Lower leg skin (tissue), 4 donors: Measurements from ENCODE around the gene SPINK8. TPM values are rescaled to one million over a fixed set of nuclear protein-coding genes. Genes with fewer than 3 reads are reported as not detected.
"Not testable (repeated sequence)": the region's sequence is repeated elsewhere in the genome, so short reads cannot be mapped to it uniquely, and the experiment has no call there.

ENCODE experiments used
- DNase-seq, 2 donors: peaks; one replicate each; pipeline ENCODE4 v3.0.0-alpha.2; 2019; ENCODE audit warnings: low spot score in 2 of 2
- H3K4me3 ChIP-seq: fragments of 200-600 bp; sonication (generic); 2 replicates; pipeline ENCODE4 v1.5.1; 2017; ENCODE audit warnings: mild to moderate bottlenecking, low read depth; ENCODE audit not compliant: poor library complexity, severe bottlenecking
- POLR2A ChIP-seq, 2 donors: fragments of 450-650 bp; IDR thresholded peaks; one replicate each; pipeline ENCODE4 v1.6.1; 2016 to 2017; ENCODE audit warnings: antibody characterized with exemption in 2 of 2, mild to moderate bottlenecking in 1 of 2, moderate library complexity in 1 of 2
- WGBS, 2 donors: methylation state at CpG; one replicate each; pipeline ENCODE4 v1.1.5; 2018; 5-methylcytosine and 5-hydroxymethylcytosine counted together
- intact Hi-C: fragments of 100-400 bp; cut with DNase I; formaldehyde crosslinking; loops from one replicate; pipeline ENCODE4 v1.15.0; 2023; ENCODE audit warnings: low total_unique reads
- total RNA-seq, 4 donors: library from RNA; depleted of rRNA; stranded (reverse); fragments of >200 nt; gene quantifications; one replicate each; pipeline ENCODE4 v1.1.0, GENCODE V29; 2016
- TF ChIP-seq, protein P1 (sequence below), 3 donors: fragments of 450-650 bp; IDR thresholded peaks; one replicate each; pipeline ENCODE4 v1.5.1; 2016; ENCODE audit warnings: antibody characterized with exemption in 3 of 3, mild to moderate bottlenecking in 3 of 3, moderate library complexity in 2 of 3

The SPINK8 gene
- total RNA-seq, 4 donors from 2014 or later: not detected

GRCh38 chr3:48343432-48343831 is 10.0 kb upstream of the SPINK8 start:
- intact Hi-C loops: no loop called here
- no peak overlapping the region for H3K4me3 ChIP-seq
- no peak for DNase-seq
- TF ChIP-seq, protein P1, sequence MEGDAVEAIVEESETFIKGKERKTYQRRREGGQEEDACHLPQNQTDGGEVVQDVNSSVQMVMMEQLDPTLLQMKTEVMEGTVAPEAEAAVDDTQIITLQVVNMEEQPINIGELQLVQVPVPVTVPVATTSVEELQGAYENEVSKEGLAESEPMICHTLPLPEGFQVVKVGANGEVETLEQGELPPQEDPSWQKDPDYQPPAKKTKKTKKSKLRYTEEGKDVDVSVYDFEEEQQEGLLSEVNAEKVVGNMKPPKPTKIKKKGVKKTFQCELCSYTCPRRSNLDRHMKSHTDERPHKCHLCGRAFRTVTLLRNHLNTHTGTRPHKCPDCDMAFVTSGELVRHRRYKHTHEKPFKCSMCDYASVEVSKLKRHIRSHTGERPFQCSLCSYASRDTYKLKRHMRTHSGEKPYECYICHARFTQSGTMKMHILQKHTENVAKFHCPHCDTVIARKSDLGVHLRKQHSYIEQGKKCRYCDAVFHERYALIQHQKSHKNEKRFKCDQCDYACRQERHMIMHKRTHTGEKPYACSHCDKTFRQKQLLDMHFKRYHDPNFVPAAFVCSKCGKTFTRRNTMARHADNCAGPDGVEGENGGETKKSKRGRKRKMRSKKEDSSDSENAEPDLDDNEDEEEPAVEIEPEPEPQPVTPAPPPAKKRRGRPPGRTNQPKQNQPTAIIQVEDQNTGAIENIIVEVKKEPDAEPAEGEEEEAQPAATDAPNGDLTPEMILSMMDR (IDR thresholded peaks at IDR 0.05): no peak
- WGBS, 2 donors: 83 to 89% methylated on average over 8 of the region's 8 CpGs

GRCh38 chr3:48338635-48339034 is 5.2 kb upstream of the SPINK8 start:
- no peak overlapping the region for H3K4me3 ChIP-seq
- no peak for DNase-seq
- TF ChIP-seq, protein P1 (IDR thresholded peaks at IDR 0.05): no peak
- no peak for TF ChIP-seq POLR2A (IDR thresholded peaks at IDR 0.05)
- intact Hi-C loops: no loop called here
- 71 to 74% methylated on average over 4 of the region's 4 CpGs for WGBS, 2 donors

DNA sequence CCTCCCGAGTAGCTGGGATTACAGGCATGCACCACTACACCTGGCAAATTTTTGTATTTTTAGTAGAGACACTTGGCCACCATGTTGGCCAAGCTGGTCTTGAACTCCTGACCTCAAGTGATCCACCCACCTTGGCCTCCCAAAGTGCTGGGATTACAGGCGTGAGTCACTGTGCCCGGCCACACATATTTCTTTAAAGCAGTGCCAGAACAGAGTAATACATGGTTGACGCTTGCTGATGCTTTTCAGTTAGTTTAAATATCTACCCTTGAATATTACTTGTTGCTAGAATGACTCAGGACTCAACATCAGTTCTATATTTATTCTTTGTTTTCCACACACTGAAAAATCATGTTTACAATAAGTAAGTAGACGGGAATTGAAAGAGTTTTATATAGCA is 4.1 kb upstream of the SPINK8 start:
- DNase-seq, H3K4me3 ChIP-seq, intact Hi-C loops: not testable (repeated sequence)
- 78 to 81% methylated on average over 5 of the region's 5 CpGs for WGBS, 2 donors

DNA sequence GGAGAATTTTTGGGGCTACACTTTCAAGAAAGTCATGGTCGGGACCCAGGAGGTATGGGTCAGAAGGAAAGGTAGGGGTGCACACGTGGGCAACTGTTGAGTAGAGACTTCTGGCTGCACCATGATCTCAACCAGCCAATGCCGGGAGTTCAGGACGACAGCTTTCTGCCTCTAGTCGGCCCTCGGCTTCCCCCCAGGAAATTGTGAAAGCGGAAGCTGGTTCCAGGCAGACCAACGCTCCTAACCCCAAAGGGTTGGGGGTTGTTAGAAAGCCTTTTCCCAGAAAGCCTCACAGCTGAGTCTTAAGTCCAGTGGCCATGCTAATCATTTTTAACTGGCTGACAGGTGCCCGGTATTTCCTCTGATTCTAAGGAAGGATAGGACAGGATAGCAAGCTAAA is 1.8 kb upstream of the SPINK8 start:
- 72 to 82% methylated on average over 9 of the region's 9 CpGs for WGBS, 2 donors

DNA sequence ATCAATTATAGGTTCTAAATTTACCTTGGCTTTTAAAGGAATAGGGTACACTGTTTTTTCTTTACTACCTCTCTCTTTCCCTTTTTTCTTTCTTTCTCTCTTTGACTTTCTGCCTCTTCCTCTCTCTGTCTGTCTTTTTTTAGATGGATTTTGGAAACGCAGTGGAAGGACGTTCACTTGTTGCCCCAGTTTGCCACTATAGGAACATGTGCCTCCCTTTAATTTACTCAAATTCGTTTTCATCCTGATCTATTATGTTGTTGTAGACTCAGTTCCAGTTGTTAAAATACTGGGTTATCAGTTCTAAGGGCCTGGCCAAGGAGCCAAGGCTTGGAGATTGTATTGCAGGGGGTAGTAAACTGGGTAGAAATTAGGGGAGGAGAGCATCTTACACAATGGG is 1.1 kb upstream of the SPINK8 start:
- 86 to 87% methylated on average over 3 of the region's 3 CpGs for WGBS, 2 donors
- no peak for DNase-seq
- TF ChIP-seq POLR2A (IDR thresholded peaks at IDR 0.05): no peak
- TF ChIP-seq, protein P1 (IDR thresholded peaks at IDR 0.05): no peak
- intact Hi-C loops: no loop called here
- H3K4me3 ChIP-seq: no peak overlapping the region

More for the DNA sequence above, 1.8 kb upstream of the SPINK8 start:
- intact Hi-C loops, H3K4me3 ChIP-seq, DNase-seq: not testable (repeated sequence)

- DNase-seq, H3K4me3 ChIP-seq, intact Hi-C loops: not testable (repeated sequence)
- WGBS, 2 donors: 81 to 90% methylated on average over 10 of the region's 10 CpGs
These were observed 1.6 kb downstream of the SPINK8 start for GRCh38 chr3:48331706-48332435.

DNA sequence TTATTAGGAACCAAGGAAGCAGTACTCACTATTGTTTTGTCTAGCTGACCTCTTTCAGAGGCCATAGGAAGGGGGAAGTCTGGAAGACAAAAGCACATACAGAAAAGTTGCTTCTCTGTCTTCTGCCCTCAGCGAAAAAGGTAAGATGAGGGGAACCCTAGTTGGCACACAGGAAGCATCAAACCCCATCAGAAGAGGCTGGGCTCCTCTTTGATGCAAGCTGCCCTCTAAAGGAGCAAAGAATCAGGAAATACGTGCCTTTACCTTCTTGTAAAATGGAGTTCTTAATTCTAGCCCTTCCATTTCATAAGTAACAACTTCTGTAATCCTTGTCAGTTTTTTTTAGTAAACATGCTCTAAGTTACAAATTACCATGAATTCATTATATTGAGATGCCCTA is 12.5 kb downstream of the SPINK8 start:
- WGBS, 2 donors: 58 to 60% methylated on average over 2 of the region's 2 CpGs
- TF ChIP-seq, protein P1 (IDR thresholded peaks at IDR 0.05): no peak
- no peak for TF ChIP-seq POLR2A (IDR thresholded peaks at IDR 0.05)
- DNase-seq: no peak
- H3K4me3 ChIP-seq: no peak overlapping the region
- intact Hi-C loops: no loop called here
